Fibroblast of skin of left biceps (primary cell): Measurements from ENCODE around the gene DOCK2.

Experiments used
- DNase-seq, 2 experiments: peaks; one replicate each; pipeline ENCODE4 v3.0.0-alpha.2; 2013; ENCODE audit warnings: low read depth in 2 of 2

Gene DOCK2

DNA sequence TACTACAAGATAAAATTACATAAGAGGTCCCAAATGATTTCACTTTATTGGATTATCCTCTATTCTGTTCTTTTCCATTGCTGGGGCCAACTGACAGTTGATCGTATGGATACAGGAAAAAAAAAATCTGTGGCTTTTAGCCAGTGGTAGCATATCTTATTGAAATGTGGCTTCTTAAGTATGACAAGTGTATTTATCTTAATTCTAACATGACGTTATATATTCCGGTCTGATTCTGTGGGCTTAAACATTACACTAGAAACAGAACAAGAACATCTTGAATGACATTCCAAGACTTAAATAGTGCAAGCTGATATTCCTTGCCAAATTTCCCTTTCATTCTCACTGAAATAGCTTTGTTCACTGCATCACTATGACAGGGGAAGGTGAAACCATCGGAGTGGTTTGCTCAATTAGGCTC, 225.3 kb downstream of the DOCK2 start:
- DNase-seq = peak in 1 of 2 experiments; percentile 33

DNA sequence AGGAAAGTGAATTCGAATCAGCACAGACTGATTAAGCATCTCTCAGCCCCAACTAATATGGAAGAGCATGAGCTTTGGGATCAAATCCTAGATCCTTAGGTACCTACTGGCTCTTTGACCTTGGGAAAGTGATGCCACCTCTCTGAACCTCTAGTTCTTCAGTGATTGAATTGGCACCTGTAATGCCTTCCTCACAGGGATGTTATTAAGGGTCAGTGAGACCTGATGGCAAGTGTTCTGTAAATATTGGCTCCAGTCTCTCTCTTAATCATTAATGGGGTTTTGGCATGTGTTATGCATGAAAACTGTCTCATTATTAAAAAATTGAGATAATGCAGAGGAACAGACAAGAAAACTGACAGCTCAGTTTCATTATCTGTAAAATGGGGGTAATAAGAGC, 227.4 kb downstream of the DOCK2 start:
- no peak for DNase-seq

DNA sequence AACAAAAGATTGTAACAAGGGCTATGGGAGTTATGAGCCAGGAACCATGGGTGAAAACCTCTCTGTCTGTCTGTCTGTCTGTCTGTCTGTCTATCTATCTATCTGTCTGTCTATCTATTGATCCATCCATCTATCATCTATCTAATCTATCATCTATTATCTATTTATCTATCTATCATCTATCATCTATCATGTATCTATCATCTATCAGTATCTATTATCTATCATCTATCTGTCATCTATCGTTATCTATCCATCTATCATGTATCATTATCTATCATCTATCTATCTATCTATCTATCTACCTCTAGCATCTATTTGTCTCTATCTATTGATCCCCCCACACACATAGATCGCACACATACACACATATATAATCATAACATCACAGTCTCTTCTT, 230.3 kb downstream of the DOCK2 start:
- no peak for DNase-seq

DNA sequence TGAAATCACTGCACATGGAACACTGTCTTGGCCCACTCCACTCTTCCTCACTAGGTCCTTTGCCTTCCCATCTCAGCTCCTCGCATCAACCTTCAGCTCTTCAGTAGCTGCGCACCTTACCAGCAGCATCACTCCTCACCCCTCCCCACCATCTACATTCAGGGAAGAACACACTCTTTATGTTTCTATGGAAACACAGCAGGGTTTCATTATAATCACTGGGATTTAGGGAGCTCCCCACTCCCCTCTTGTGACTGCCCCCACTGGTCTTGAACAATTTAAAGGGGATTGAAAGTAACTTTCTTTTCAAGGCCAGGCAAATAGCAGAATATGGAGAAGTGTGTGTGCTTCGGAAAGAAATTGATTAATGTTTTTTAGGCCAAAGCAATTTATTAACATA, 232.0 kb downstream of the DOCK2 start:
- no peak for DNase-seq

DNA sequence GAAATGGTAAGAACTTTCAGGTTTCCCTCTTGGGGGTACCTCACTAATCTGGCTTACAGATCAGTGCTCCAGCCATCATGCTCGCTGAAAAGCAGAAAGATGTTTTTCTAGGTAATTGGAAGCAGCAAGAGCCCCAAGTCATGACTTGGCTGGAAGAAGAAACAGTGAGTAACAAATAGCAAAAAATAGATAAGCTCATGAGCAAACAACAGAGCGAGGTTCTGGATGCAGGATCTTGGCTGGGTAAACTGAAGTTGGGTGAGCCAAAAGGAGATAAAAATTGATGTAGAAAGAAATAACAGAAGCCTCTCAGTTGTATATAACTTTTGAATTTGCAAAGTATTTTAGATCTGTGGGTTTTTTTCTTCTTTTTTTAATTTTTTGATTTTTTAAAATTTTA, 233.1 kb downstream of the DOCK2 start:
- DNase-seq = no peak

DNA sequence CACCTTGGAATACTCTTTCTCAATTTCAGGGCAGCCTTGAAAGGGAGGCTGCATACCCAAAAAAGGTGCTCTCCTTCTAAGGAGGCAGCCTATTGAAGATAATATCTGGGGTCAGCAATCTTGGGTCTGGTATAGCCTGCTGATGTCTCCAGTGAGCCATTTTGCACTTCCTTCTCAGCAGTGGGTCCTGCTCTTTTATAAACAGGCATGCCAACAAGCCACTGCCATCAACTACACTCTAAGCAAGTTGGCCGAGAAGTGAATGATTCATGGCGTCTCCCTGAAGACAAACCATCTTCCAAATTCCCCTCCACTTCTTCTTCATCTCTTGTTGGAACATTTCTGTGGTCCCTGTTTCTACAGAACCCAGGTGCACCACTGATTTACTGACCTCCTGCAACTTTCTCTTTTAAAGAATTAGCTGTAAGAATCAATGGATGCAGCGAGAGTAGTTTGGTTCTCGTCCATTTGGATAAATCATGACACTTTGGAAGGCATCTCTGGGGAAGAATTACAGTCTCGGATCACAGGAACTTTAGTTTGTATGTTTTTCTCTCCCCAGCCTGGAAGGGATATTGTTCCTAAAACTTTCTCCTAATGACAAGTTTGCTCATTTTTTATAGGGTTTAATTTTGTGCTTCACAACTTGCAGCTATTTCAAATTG, 234.9 kb downstream of the DOCK2 start:
- no peak for DNase-seq

DNA sequence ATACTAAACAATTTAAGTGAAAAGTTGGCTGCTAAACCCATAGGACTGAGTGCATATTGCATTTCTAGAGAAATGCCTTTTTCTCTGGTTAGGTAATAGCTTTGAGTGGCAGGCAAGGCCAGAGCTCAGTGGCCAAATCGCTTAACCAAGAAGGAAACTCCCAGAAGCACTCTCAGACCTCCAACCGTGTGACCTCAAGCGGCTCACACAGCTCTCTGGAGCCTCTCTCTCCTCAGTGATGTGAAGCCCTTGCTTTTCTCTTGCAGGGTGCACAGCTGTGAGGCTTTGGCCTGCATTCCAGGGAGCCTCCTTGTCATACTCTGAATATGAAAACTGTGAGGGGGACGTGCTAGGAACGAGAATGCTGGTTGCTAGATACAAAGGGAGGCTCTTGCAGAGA, 236.6 kb downstream of the DOCK2 start:
- no peak for DNase-seq

DNA sequence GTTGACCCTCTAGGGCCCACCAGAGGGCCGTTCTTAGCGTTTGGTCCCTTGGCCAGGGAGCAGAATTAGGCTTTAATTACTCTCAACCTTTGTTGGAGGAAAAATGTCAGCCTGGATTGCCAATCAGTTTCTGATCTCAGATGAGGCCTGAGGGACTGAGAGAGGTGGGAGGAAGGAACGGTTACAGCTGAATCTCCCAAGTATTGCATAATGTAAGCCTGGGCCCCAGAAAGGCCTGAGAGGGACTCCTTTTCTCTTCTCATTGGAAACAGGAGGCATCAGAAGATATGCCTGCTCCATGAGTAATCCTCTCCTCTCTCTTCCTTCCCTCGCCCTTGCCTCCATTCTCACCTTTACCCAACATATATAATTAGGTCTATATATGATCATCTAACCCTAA, 237.5 kb downstream of the DOCK2 start:
- no peak for DNase-seq

DNA sequence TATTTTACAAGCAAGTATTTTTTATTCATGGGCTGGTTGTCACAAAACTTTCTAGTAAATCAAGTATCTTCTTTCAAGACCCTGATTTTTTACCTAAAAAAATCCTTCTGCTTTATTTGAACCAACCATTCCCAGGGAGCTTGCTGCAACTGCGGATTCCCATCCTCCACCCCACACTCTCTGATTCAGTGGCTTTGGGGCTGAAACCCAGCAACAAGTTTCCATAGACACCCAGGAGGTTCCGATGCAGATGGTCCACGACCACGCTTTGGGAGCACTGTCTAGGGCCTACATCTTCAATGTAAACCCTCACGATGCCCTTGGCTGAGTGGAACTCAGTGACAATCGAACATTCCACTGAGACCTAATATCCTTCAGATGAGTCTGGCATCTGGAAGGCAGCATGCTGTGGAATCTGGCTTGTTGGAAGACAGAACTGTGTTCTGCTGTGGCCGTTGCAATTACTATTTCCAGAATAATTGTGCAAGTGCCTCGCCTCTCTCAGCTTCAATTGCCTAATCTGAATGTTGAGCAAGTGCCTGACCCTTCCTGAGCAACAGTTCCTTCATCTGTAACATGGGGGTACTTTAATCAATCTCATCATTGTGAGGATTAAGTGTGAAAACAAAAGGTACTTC, 238.1 kb downstream of the DOCK2 start:
- DNase-seq = peak; percentile 35 to 40

DNA sequence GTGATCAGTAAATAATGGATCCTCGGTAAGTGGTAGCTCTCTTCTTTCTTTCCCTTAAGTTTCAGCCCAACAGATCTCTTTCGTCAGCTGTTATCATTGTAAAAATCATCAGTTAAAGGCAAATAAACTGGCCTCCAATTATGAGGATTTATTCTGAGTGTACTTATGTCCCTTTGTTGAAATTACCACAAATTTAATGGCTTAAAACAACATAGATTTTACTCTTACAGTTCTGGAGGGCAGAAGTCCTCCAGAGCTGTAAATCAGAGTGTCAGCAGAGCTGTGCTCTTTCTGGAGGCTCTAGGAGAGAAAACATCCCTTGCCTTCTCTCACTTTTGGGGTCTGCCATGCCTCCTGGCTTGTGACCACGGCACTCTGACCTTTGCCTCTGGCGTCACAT, 238.7 kb downstream of the DOCK2 start:
- no peak for DNase-seq

DNA sequence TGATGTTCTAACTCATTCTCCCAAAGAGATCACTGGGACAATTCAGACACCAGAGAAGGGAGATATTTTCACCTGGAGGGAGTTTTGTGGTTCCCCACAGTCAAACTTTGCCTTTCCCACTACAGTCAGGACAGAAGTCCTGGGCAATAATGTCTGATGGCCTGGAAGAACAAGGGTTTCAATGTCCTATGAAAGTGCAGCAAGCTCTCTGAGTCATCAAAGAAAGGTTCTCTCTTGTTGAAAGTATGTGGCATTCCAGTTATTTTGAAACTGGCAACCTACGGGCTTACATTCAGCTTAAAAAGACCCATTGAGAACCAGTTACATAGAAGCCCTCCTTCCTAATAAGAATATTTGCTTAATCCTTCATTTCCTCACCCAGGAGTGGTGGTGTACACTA, 239.3 kb downstream of the DOCK2 start:
- DNase-seq = no peak

DNA sequence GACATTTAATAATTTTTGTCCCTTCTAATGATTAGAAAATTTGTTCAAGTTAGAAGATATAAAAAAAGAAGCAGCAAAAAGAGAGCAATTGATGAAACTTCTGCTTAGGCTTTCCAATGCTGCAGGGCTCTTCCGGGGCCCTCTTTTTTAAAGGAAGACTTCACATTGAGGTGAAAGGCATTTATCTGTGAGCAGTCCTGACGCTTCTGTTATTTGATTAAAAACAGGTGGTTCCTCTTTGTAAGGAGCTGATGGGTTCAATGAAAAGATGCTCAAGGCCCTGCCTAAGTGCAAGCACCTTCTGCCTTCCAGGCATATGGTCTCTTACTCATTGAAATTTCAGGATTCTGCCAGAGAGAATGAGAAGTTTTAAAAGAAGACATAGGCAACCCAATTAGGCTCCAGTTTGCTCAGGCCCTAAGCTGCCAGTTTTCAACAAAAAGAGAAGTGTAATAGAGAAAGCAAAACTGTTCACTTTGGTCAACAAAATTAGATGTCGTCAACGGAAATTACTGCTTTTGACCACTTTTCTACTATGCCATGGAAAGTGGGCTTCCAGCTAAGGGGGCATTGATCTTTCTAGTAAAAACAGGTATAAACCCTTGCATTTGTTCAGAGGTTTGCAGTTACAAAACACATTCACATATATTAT, 243.1 kb downstream of the DOCK2 start:
- DNase-seq = no peak

DNA sequence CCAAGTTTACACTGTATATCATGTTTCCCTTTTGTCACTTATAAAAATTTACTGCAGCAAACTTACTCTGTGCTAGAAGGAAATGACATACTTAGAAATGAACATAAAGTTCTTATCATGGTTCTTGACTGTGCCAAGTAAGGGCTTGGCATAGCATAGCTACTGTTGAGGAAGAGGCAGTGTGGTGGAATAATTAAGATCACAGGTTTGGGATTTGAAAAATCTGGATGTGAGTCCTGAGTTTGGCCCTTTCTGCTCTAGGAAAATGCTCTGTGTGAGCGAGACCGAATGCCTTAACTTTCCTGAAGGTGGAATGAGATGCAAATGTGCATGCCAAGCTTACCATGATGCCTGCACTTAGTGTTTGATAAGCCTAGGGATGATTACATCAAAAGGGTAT, 243.7 kb downstream of the DOCK2 start:
- no peak for DNase-seq

DNA sequence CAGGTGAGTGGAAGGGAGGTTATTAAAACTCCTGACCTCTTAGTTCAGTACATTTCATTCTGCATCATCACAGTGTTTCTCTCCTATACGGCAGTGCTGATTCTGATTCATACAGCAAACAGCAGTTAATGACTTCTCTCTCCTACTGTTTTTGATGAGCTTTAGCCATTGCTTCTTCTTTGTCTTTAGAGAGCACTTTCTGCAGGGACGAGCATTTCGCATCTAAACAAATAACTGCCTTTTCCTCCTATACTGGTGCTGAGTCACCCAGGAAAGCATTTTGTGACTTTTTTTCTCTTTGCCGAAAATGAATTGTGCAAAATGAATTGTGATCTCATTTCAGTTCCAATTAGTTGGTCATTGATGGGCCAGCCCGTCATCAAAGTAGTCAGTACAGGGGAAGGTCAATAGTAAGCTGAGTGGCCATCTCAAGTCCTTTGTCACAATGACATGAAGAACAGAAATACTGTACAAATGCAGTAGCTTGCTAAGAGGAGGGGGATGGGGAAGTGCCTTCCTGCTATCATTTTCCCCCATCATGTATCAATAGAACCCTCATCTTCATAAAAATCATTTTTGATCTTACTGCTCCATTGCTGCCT, 244.7 kb downstream of the DOCK2 start:
- DNase-seq = no peak

DNA sequence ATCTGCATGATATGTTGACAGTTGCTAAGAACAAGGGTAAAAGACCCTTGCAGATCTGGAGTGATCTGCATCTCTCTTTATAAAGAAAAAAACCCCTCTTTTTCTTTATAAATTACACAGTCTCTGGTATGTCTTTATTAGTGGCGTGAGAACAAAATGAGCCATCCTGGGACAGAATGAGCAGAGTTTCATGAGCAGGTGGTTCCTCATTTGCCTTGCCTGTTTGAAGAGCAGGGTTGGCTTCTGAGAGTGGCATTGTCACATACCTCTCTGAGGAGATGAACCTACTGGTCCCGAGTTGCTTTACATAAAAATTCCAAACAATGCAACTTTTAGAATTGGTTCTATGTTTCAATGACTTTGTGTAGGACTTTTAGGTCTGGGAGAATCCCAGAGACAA, 249.0 kb downstream of the DOCK2 start:
- DNase-seq = no peak

DNA sequence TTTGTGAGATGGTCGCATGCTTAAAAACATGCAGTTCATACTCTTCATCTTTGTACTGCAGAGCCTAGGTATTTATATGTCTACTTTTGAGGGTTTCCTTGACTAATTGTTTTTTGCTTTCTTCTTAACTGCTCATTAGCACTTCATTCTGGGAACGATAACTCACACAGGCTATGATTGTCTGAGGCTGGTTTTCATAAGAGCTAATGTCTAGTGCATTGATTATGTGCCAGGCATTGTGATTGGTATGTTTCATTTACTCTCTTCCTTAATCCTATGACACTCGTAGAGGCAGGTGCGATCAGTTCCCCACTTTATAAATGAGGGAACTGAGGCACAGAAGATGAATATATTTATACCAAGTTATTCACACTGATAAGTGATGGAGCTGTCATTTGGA, 249.6 kb downstream of the DOCK2 start:
- DNase-seq = no peak

DNA sequence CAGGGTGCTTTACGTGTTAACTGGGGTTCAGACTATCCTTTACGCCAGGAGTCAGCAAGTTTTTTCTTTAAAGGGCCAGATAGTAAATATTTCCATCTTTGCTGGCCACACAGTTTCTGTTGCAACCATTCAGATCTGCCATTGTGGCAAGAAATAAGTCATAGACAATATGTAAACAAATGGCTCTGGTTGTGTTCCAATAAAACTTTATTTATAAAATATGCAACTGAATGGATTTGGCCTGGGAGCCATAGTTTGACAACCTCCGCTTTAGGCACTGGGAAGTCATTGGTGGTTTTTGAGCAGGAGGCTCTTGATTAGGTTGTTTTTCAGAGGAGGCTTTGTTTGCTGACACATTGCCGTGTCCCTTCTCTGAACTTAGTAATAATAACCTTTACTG, 252.5 kb downstream of the DOCK2 start:
- no peak for DNase-seq

DNA sequence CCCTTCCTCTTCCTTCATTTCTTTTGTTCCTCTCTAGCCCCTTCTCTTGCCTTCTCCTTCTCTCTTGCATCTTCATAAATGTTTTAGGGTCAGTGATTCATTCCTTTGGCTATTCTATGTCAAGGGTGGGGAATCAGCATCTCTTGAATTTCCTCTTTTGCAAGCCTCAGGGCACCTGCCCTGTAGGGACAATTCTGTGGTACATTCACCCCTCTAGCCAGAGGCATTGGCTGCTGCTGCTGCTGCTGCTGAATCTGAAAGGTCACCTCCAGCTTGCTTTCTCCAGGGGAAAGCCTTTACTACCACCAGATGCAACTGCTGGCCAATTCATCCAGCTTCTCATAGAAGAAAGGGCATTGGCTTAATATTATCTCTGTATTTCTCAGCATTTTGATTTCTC, 255.9 kb downstream of the DOCK2 start:
- no peak for DNase-seq

DNA sequence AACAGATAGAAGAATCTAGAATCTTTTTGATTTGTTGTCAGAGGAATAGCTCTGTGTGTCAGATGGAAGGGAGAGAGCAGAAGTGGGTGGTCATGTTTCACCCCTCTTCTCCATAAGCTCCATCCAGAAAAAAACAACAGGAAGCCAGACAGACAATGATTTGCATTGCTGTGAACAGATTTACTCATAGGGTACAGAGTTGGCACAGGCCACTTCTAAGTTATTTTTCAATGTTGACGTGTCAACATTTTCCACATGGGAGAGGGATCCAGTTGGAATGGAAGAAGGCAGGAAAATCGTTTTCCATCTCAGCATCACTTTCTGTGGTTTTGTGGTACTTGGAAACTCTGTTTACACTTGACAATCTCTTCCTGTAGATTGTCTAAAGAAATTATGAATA, 256.5 kb downstream of the DOCK2 start:
- no peak for DNase-seq

DNA sequence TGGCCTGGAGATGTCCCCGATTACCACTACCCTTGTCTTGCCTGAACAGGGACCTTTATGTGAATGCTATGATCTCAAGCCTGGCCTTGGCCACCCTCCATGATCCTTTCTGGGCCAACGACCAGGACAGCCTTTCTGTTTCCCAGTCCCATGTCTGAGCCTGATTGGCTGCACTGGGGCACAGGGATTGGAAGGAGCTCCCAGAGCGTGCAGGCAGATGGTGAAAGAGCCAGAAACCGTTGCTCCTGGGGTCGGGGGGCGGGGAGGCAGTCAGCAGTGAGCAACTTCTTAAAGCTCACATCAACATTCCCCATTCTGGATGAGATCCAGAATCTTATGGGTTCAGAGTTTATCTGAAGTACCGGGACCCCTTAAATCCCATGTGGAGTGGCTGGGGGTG, 258.9 kb downstream of the DOCK2 start:
- no peak for DNase-seq

DNA sequence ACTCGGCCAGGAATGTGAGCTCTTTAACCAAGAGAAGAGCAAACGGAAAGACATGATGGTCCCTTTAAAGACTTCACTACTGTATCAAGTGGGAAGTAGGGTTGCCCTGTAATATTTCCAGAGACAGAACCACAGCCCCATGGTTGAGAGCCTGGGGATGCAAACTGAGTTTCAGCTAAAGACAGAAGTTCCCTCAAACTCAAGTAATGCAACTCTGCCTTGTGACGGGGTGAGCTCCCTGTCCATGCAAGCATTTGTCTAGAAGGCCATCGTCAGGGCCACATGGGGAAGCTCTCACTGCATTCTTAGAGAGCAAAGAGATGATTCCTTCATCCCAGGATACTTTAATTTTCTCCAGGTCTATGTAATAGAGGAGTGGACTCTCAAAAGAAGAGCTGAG, 260.4 kb downstream of the DOCK2 start:
- DNase-seq = no peak

DNA sequence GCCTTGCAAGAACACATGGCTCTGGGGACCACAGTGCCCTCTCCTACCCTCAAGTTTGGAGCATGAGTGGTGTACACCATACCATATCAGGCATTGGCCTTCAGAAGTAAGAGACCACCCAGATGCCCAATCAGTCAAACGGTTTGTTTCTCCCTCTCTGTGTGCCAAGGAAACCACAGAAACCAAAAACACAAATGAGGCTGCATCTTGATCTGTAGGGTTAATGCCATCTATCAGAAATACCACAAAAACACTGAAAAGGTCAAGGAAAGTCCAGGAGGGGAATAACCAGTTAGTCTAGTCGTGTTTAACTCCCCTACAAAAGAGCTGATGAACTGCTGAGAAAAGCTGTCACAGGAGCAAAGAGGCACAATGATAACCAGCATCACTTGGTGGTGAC, 264.8 kb downstream of the DOCK2 start:
- DNase-seq = no peak

DNA sequence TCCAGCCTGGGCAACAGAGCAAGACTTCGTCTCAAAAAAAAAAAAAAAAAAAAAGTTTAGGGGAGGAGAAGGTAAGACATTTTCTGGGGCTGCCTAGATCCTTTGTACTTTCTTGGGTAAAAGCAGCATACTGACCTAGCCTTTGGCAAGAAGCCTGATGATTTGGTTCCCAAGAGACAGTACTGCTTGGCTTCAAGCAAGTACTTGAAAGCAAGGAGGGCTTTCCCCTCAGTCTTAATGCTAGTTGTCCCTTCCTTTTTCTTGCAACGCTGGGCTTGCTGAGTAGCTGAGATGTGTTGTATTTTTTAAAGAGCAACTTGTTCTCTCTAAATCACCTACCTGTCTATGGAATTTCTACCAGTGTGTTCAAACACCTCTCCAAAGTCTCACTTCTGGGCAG, 267.0 kb downstream of the DOCK2 start:
- DNase-seq = peak; percentile 44 to 47
